Ovary (tissue), 9 donors: ENCODE measurements around the gene TOX3. TPM values are rescaled to one million over a fixed set of nuclear protein-coding genes. Genes with fewer than 3 reads are reported as not detected.

ENCODE experiments used
- DNase-seq, 5 donors: peaks; one replicate each; pipeline ENCODE4 v3.0.0-alpha.2; 2019 to 2020
- H3K27ac ChIP-seq, 2 donors: fragments of 200-600 bp; one replicate each; pipeline versions ENCODE4 v1.5.1 to v1.8.0; 2019 to 2022
- H3K27me3 ChIP-seq: fragments of 200-600 bp; one replicate; pipeline ENCODE4 v1.8.0; 2022
- H3K36me3 ChIP-seq: fragments of 200-600 bp; sonication (generic); one replicate; pipeline ENCODE4 v1.5.1; 2019
- H3K4me1 ChIP-seq: one replicate; pipeline ENCODE4 v1.8.1; 2013; ENCODE audit warnings: mild to moderate bottlenecking, moderate library complexity; ENCODE audit not compliant: insufficient read depth
- H3K4me3 ChIP-seq: fragments of 200-600 bp; sonication (generic); one replicate; pipeline ENCODE4 v1.5.1; 2017
- H3K9me3 ChIP-seq, 2 donors: fragments of 200-600 bp in 1 of 2; sonication (generic) in 1 of 2; one replicate each; pipeline versions ENCODE4 v1.5.1 to v1.8.1; 2013 to 2019; ENCODE audit warnings: mild to moderate bottlenecking in 1 of 2, moderate library complexity in 1 of 2
- EP300 ChIP-seq: sonication (generic); formaldehyde crosslinking; IDR thresholded peaks from one replicate; pipeline ENCODE4 v1.6.1; 2017; ENCODE audit warnings: antibody characterized with exemption
- POLR2A ChIP-seq: fragments of 450-650 bp; IDR thresholded peaks from one replicate; pipeline ENCODE4 v1.6.1; 2017; ENCODE audit warnings: antibody characterized with exemption, mild to moderate bottlenecking, moderate library complexity
- WGBS, 3 donors: extraction: QIAGEN DNeasy Blood & Tissue Kit in 1 of 3; methylation state at CpG; one replicate each; pipeline versions ENCODE4 v1.1.5 to v1.1.7; 2013 to 2017; 5-methylcytosine and 5-hydroxymethylcytosine counted together
- intact Hi-C, 4 donors: fragments of 100-400 bp; cut with DNase I; formaldehyde crosslinking; loops; one replicate each; pipeline versions ENCODE4 v1.11.0 to v1.15.1; 2022 to 2023
- polyA plus RNA-seq, 2 donors: library from polyadenylated mRNA; stranded (reverse); fragments of 200-250 nt in 1 of 2; fragments of 350-450 nt in 1 of 2; fragmentation: Illumina TruSeq in 1 of 2; extraction: RNeasy Lipid Tissue Mini Kit (QIAGEN cat#74804) in 1 of 2; gene quantifications; one replicate each; pipeline ENCODE4 v1.2.3, GENCODE V29; 2013 to 2014
- total RNA-seq, 7 donors: library from RNA; depleted of rRNA in 2 of 7; stranded (reverse); fragments of >200 nt in 2 of 7; fragmentation: NEBNext Ultra II Directional in 3 of 7; extraction: Animal tissue kit (Norgen Biotek cat#: 25700) in 3 of 7; gene quantifications; one replicate each; pipeline versions ENCODE4 v1.1.0 to v1.2.4, GENCODE V29; 2016 to 2023
- TF ChIP-seq, protein P1 (sequence below), 3 donors: fragments of 450-650 bp in 2 of 3; fragments of 200-600 bp in 1 of 3; IDR thresholded peaks; one replicate each; pipeline versions ENCODE4 v1.5.1 to v1.8.0; 2016 to 2022; ENCODE audit warnings: antibody characterized with exemption in 3 of 3, mild to moderate bottlenecking in 1 of 3
- donor health status: DM: no; HTN: no; CAD: no; lungs with moderate emphysema.
- donor health status: DM: no; HTN: no; CAD: no.
- donor health status: Bipolar disorder and iron deficiency.
- donor health status: DM: yes; HTN: yes; CAD: no.
- donor health status: DM: no; HTN: no; CAD: no.
- donor health status: DM: yes; HTN: yes; CAD: no.

TOX3 gene
- total and polyA plus RNA-seq, 9 donors: 0.36 to 2.4 (median 1.2) TPM; not detected in 1

DNA sequence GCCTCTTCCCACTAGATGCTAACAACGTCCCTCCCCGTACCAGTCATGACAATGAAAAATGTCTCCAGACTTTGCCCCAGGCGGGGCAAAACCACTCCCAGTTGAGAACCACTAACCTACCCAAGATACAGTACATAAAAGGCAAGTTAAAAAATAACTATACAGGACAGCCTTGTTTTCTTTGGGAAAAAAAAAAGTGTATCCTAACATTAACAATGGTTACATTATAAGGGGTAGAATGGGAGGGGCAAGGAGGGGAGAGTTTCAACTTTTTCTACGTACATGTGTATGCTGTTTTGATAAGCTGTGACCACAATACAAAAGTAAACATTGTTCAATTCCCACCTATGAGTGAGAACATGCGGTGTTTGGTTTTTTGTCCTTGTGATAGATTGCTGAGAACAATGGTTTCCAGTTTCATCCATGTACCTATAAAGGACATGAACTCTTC lies 94.9 kb downstream of the TOX3 start:
- no peak for TF ChIP-seq POLR2A
- no peak for TF ChIP-seq EP300
- TF ChIP-seq, protein P1, sequence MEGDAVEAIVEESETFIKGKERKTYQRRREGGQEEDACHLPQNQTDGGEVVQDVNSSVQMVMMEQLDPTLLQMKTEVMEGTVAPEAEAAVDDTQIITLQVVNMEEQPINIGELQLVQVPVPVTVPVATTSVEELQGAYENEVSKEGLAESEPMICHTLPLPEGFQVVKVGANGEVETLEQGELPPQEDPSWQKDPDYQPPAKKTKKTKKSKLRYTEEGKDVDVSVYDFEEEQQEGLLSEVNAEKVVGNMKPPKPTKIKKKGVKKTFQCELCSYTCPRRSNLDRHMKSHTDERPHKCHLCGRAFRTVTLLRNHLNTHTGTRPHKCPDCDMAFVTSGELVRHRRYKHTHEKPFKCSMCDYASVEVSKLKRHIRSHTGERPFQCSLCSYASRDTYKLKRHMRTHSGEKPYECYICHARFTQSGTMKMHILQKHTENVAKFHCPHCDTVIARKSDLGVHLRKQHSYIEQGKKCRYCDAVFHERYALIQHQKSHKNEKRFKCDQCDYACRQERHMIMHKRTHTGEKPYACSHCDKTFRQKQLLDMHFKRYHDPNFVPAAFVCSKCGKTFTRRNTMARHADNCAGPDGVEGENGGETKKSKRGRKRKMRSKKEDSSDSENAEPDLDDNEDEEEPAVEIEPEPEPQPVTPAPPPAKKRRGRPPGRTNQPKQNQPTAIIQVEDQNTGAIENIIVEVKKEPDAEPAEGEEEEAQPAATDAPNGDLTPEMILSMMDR (IDR thresholded peaks at IDR 0.05): no peak
- DNase-seq: no peak
- H3K4me1 ChIP-seq: no peaks in the 10 kb centered on the region
- intact Hi-C loops: no loop called here
- H3K4me3 ChIP-seq: no peak overlapping the region
- 79 to 89% (median 87%) methylated on average over 5 of the region's 5 CpGs for WGBS, 3 donors
- H3K36me3 ChIP-seq: no peaks in the 10 kb centered on the region
- no peaks in the 10 kb centered on the region for H3K27me3 ChIP-seq
- H3K27ac ChIP-seq: no peak overlapping the region
- H3K9me3 ChIP-seq: no peaks in the 10 kb centered on the region

DNA sequence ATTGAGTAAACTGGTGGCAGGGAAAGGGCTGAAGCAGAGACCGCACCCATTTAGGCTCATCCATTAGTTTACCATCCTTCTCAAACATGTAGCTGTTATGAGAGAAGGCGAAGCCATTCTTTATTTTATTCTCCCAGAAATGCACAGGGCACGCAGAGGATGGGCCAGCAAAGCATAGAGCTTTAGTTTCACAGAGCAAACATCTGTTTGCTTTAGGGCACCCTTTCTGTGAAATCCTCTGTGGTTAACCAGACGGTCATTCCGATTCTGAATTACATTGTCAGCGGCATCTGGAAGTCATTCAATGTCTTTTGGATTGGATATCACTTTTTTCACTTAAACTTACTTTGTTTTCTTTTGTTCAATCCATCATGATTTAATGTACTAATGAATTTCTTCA lies 96.0 kb downstream of the TOX3 start:
- TF ChIP-seq EP300: no peak
- TF ChIP-seq, protein P1 (IDR thresholded peaks at IDR 0.05): no peak
- no peak for TF ChIP-seq POLR2A
- no peaks in the 10 kb centered on the region for H3K4me1 ChIP-seq
- 90 to 96% (median 92%) methylated on average over 6 of the region's 6 CpGs for WGBS, 3 donors

DNA sequence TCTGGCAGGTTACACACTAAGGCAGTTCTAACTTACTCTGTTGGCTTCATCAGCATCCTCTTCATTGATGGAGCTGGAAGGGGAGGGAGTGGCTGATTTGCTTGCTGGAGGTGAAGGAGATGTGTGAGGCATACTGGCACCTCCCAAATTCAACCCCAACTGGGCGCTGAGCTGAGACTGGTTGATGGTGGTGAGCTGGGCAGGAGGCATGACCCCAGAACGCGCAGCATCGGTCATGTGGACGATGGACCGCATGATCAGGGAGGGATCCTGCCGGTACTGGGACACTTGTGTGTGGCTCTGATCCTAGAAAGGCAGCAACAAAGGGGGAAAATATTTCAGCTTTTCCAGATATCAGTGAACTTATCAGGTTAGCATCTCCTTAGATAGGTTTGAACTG lies 96.7 kb downstream of the TOX3 start:
- intact Hi-C loops: no loop called here
- WGBS, 3 donors: 94 to 98% (median 96%) methylated on average over 7 of the region's 7 CpGs
- H3K4me1 ChIP-seq: no peaks in the 10 kb centered on the region

More for the DNA sequence above, 96.0 kb downstream of the TOX3 start:
- H3K4me3 ChIP-seq: no peak overlapping the region
- no peak overlapping the region for H3K27ac ChIP-seq
- no peak for DNase-seq
- no peaks in the 10 kb centered on the region for H3K9me3 ChIP-seq
- H3K27me3 ChIP-seq: no peaks in the 10 kb centered on the region
- intact Hi-C loops: no loop called here
- no peaks in the 10 kb centered on the region for H3K36me3 ChIP-seq

DNA sequence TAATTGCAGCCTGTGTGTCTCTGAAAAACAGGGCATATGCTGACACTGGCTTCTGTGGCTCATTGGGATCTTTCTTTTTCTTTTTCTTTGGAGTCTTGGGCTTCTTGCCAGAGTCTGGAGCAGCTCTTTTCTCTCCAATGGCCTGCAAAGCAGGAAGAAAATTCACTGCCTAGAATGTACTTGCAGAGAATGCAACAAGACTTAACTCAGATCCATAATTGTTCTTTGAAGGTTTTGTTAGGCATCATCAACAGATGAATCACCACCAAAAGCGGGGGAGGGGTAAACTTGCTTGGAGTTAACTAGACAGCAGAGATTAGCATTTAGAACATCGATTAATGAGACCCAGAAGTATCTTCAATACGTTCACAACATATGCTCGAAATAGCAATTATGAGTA lies 100.9 kb downstream of the TOX3 start:
- H3K27me3 ChIP-seq: no peaks in the 10 kb centered on the region
- intact Hi-C loops: loop anchor here in 1 of 4 donors (10.0 kb wide), 1 partner anchor 661 kb away; no protein-coding TSS in a partner anchor
- H3K4me3 ChIP-seq: no peak overlapping the region
- TF ChIP-seq EP300 (no peak), POLR2A (no peak)
- TF ChIP-seq, protein P1 (IDR thresholded peaks at IDR 0.05): no peak
- no peaks in the 10 kb centered on the region for H3K36me3 ChIP-seq
- WGBS, 3 donors: 53 to 59% (median 59%) methylated on average over 4 of the region's 4 CpGs
- H3K27ac ChIP-seq: no peak overlapping the region
- H3K4me1 ChIP-seq: no peaks in the 10 kb centered on the region
- no peaks in the 10 kb centered on the region for H3K9me3 ChIP-seq
- DNase-seq: no peak

More for the DNA sequence above, 96.7 kb downstream of the TOX3 start:
- no peak for DNase-seq
- H3K27me3 ChIP-seq: no peaks in the 10 kb centered on the region
- H3K36me3 ChIP-seq: no peaks in the 10 kb centered on the region
- no peak overlapping the region for H3K4me3 ChIP-seq
- H3K9me3 ChIP-seq: no peaks in the 10 kb centered on the region
- no peak for TF ChIP-seq POLR2A
- H3K27ac ChIP-seq: no peak overlapping the region

DNA sequence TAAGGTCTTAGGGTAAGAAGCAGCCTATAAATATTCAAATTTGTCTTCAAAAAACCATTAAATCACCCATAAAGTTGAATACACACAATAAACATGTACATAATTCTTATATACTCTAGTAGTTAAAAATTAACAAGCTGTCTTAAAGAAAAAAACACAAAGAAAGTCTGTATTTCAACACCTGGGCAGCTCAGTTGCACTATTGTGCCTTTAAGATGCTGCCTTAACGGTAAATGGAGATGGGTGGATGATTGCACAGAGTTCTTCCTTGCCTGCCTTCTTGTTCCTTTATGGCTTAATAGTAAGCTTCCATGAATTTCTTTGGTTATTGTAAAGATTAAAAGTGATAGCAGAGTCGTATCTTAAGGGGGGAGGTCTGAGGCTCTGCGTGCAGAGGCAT lies 105.1 kb downstream of the TOX3 start:
- Histone ChIP-seq H3K27ac (no peak overlapping the region), H3K36me3 (no peaks in the 10 kb centered on the region), H3K4me3 (no peak overlapping the region), H3K9me3 (no peaks in the 10 kb centered on the region), H3K27me3 (no peaks in the 10 kb centered on the region), H3K4me1 (no peaks in the 10 kb centered on the region)
- intact Hi-C loops: loop anchor here in 1 of 4 donors (10.0 kb wide), 1 partner anchor 657 kb away; no protein-coding TSS in a partner anchor
- TF ChIP-seq POLR2A: no peak
- TF ChIP-seq, protein P1 (IDR thresholded peaks at IDR 0.05): no peak
- TF ChIP-seq EP300: no peak
- 93 to 95% (median 93%) methylated on average over 3 of the region's 3 CpGs for WGBS, 3 donors
- DNase-seq: no peak
